HepG2 (cell line): Measurements from ENCODE around the gene EIF3M.

Experiments
- CTCF ChIP-seq: sonication (generic); formaldehyde crosslinking; IDR thresholded peaks from 2 replicates; pipeline ENCODE4 v1.5.0; 2020; ENCODE audit warnings: mild to moderate bottlenecking, missing genetic modification reagents, moderate library complexity
- EP300 ChIP-seq, 3 experiments: sonication (generic) in 1 of 3; formaldehyde crosslinking in 1 of 3; IDR thresholded peaks; 2 replicates each; pipeline versions ENCODE4 v1.5.1 to v1.6.1; 2011 to 2020; ENCODE audit warnings: low read depth in 2 of 3, low read length in 2 of 3, borderline replicate concordance in 1 of 3, improper control_type of control experiment in 1 of 3, mild to moderate bottlenecking in 1 of 3, missing genetic modification reagents in 1 of 3, moderate library complexity in 1 of 3
- GMEB2 ChIP-seq: IDR thresholded peaks from 2 replicates; pipeline ENCODE4 v1.6.1; 2016; ENCODE audit warnings: missing biosample characterization, missing genetic modification reagents, low read depth
- NBN ChIP-seq: fragments of 450-650 bp; conservative IDR thresholded peaks from 2 replicates; pipeline ENCODE4 v1.6.1; 2017
- PAF1 ChIP-seq: IDR thresholded peaks from 2 replicates; pipeline ENCODE4 v1.6.1; 2016; ENCODE audit warnings: missing genetic modification reagents, missing compliant biosample characterization
- TERF1 ChIP-seq: sonication (generic); formaldehyde crosslinking; IDR thresholded peaks from 2 replicates; pipeline ENCODE4 v1.8.0; 2022; ENCODE audit warnings: mild to moderate bottlenecking, missing genetic modification reagents, moderate library complexity
- TRIM22 ChIP-seq: fragments of 450-650 bp; IDR thresholded peaks from 2 replicates; pipeline ENCODE4 v1.6.1; 2017

- TF ChIP-seq PAF1 (CRISPR knock-in tag) (no peak), NBN (no peak), GMEB2 (no peak), TERF1 (CRISPR knock-in tag) (no peak), CTCF (CRISPR knock-in tag) (no peak), TRIM22 (no peak), EP300 (IDR thresholded peaks at IDR 0.05; ENCODE audit: low read depth in 2 of 2, low read length in 2 of 2) (no peak), EP300 (CRISPR knock-in tag; IDR thresholded peaks at IDR 0.05; ENCODE audit: borderline replicate concordance) (no peak)
Measured at GRCh38 chr11:32581556-32581955, 2.1 kb upstream of the EIF3M start.
